Right atrium auricular region (tissue), 2 donors: ENCODE data around the gene INSYN1. TPM values are rescaled to one million over a fixed set of nuclear protein-coding genes. Genes with fewer than 3 reads are reported as not detected.

Experiments used
- DNase-seq: peaks from one replicate; pipeline ENCODE4 v3.0.0-alpha.2; 2019; ENCODE audit warnings: low spot score
- H3K27ac ChIP-seq, 2 donors: fragments of 200-600 bp; sonication (generic); 1 replicate in 1 of 2; 2 replicates in 1 of 2; pipeline ENCODE4 v1.5.1; 2016 to 2019
- H3K27me3 ChIP-seq, 2 donors: fragments of 200-600 bp; sonication (generic); one replicate each; pipeline versions ENCODE4 v1.5.1 to v1.6.0; 2017 to 2019
- H3K36me3 ChIP-seq: fragments of 200-600 bp; sonication (generic); one replicate; pipeline ENCODE4 v1.5.1; 2016
- H3K4me1 ChIP-seq, 2 donors: fragments of 200-600 bp; sonication (generic); one replicate each; pipeline versions ENCODE4 v1.5.1 to v1.6.0; 2017 to 2019
- H3K4me3 ChIP-seq, 2 donors: fragments of 200-600 bp; sonication (generic); 1 replicate in 1 of 2; 2 replicates in 1 of 2; pipeline ENCODE4 v1.5.1; 2017 to 2019; ENCODE audit warnings: mild to moderate bottlenecking in 1 of 2, moderate library complexity in 1 of 2
- H3K9me3 ChIP-seq, 2 donors: fragments of 200-600 bp; sonication (generic); one replicate each; pipeline ENCODE4 v1.5.1; 2019
- CTCF ChIP-seq, 2 donors: fragments of 200-600 bp; sonication (generic); IDR thresholded peaks; one replicate each; pipeline ENCODE4 v1.5.1; 2019; ENCODE audit warnings: antibody characterized with exemption in 2 of 2
- total RNA-seq, 2 donors: library from RNA; depleted of rRNA; stranded (reverse); fragments of >200 nt; gene quantifications; one replicate each; pipeline ENCODE4 v1.1.0, GENCODE V29; 2016

INSYN1 gene
- total RNA-seq, 2 donors from 2014 or later, result 32.7 to 68.5 TPM

- Histone ChIP-seq H3K4me3 (no peak overlapping the region), H3K9me3 (no peaks in the 10 kb centered on the region)
- DNase-seq, result no peak
Measured at GRCh38 chr15:73747847-73748590, 5.1 kb downstream of the INSYN1 start.

GRCh38 chr15:73746883-73747282 lies 6.3 kb downstream of the INSYN1 start:
- Histone ChIP-seq H3K4me3 (no peak overlapping the region), H3K36me3 (no peaks in the 10 kb centered on the region), H3K4me1 (peaks cover 0 to 39% of the 10 kb centered on the region in 2 donors), H3K27me3 (no peaks in the 10 kb centered on the region), H3K27ac (no peak overlapping the region), H3K9me3 (no peaks in the 10 kb centered on the region)
- TF ChIP-seq CTCF (IDR thresholded peaks at IDR 0.05), result no peak
- DNase-seq, result no peak

More at GRCh38 chr15:73747847-73748590, 5.1 kb downstream of the INSYN1 start:
- H3K27ac ChIP-seq, result no peak overlapping the region
- H3K27me3 ChIP-seq, result no peaks in the 10 kb centered on the region
- no peaks in the 10 kb centered on the region for H3K36me3 ChIP-seq
- no peak for TF ChIP-seq CTCF (IDR thresholded peaks at IDR 0.05)
- peaks cover 0 to 39% of the 10 kb centered on the region in 2 donors for H3K4me1 ChIP-seq

- Histone ChIP-seq H3K27ac (no peak overlapping the region), H3K4me1 (peaks cover 0 to 39% of the 10 kb centered on the region in 2 donors), H3K4me3 (no peak overlapping the region), H3K27me3 (no peaks in the 10 kb centered on the region), H3K9me3 (no peaks in the 10 kb centered on the region), H3K36me3 (no peaks in the 10 kb centered on the region)
- no peak for TF ChIP-seq CTCF (IDR thresholded peaks at IDR 0.05)
- no peak for DNase-seq
Measured at GRCh38 chr15:73746261-73746660, 6.9 kb downstream of the INSYN1 start.

- Histone ChIP-seq H3K27ac (no peak overlapping the region), H3K4me3 (no peak overlapping the region), H3K4me1 (peaks cover 0 to 30% of the 10 kb centered on the region in 2 donors), H3K27me3 (no peaks in the 10 kb centered on the region), H3K36me3 (no peaks in the 10 kb centered on the region), H3K9me3 (no peaks in the 10 kb centered on the region)
- TF ChIP-seq CTCF (IDR thresholded peaks at IDR 0.05), result no peak
- no peak for DNase-seq
Measured at GRCh38 chr15:73745073-73745472, 8.1 kb downstream of the INSYN1 start.

- H3K36me3 ChIP-seq, result no peaks in the 10 kb centered on the region
- TF ChIP-seq CTCF (IDR thresholded peaks at IDR 0.05), result no peak
- H3K27me3 ChIP-seq, result no peaks in the 10 kb centered on the region
- DNase-seq, result no peak
- no peak overlapping the region for H3K27ac ChIP-seq
- H3K4me3 ChIP-seq, result no peak overlapping the region
- peaks cover 0 to 30% of the 10 kb centered on the region in 2 donors for H3K4me1 ChIP-seq
- no peaks in the 10 kb centered on the region for H3K9me3 ChIP-seq
Measured at GRCh38 chr15:73744293-73744692, 8.9 kb downstream of the INSYN1 start.
